ENCODE data around the gene PRSS57. TPM values are rescaled to one million over a fixed set of nuclear protein-coding genes. Genes with fewer than 3 reads are reported as not detected.

PRSS57 gene
- total and polyA plus RNA-seq, 2 of the 4 experiments (the other 2 are of a cell fraction): not detected

DNA sequence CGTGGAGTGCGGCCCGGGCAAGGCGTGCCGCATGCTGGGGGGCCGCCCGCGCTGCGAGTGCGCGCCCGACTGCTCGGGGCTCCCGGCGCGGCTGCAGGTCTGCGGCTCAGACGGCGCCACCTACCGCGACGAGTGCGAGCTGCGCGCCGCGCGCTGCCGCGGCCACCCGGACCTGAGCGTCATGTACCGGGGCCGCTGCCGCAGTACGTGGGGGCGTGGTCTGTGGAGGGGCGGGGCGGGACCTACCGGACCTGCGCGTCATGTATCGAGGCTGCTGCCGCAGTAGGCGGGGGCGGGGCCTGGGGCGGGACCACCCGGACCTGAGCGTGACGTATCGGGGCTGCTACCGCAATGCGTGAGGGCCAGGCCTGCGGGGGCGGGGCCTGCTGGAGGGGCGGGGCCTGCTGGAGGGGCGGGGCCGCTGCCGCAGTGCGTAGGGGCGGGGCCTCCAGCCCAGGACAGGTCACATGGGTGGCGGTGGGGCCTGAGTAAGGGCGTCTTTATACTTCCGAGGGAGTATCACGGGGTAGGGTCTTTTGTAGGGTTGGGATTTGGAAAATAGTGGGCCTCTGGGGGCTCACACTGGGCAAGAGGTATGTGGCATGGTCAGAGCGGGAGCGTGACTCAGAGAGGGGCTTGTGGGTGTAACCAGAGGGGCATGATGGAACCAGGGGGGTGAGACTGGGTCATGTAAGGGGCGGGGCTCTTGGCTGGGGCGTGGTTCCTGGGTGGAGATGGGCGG lies 14.8 kb downstream of the PRSS57 start:
- Histone ChIP-seq H4K5ac (ENCODE audit: low read depth, low read length) (peak overlapping the region; percentile 96), H3K14ac (replicated peaks; ENCODE audit: low read depth, low read length) (peak overlapping the region; percentile 10; the same call in 1 of the 2 replicates), H3K18ac (ENCODE audit: low read depth, low read length) (peak overlapping the region; percentile 96), H3K27me3 (ENCODE audit: control insufficient read depth, insufficient read depth, low read length) (no peaks in the 10 kb centered on the region), H3K23ac (ENCODE audit: low read depth, low read length) (no peak overlapping the region), H3K4me1 (ENCODE audit: control insufficient read depth, insufficient read depth, low read length) (peaks cover 18% of the 10 kb centered on the region), H2BK5ac (ENCODE audit: low read depth, low read length, poor library complexity, severe bottlenecking) (peak overlapping the region; percentile 86), H3K4me2 (ENCODE audit: low read depth, low read length) (peak overlapping the region; percentile 97), H3K4me3 (ENCODE audit: insufficient read depth, low read depth, low read length) (peak overlapping the region; percentile 72), H2BK15ac (ENCODE audit: low read depth, low read length) (peak overlapping the region; percentile 38; the same call in 1 of the 3 replicates), H3K79me1 (ENCODE audit: low read depth in 1 of 2, low read length in 2 of 2) (peaks cover 13 to 51% of the 10 kb centered on the region in 2 experiments; a peak in 3 of 4 replicates), H4K8ac (ENCODE audit: low read depth in 2 of 2, low read length in 2 of 2) (peak overlapping the region; percentile 62 to 95; a peak in 3 of 4 replicates), H3K9ac (ENCODE audit: low read depth, low read length) (peak overlapping the region; percentile 73), H3K9me3 (ENCODE audit: control insufficient read depth, insufficient read depth, low read length) (no peaks in the 10 kb centered on the region), H2AFZ (replicated peaks; ENCODE audit: low read length, poor library complexity) (peak overlapping the region; percentile 89), H2AK9ac (replicated peaks; ENCODE audit: low read depth, low read length, poor library complexity) (peak overlapping the region; percentile 96), H3K27ac (ENCODE audit: insufficient read depth, low read length) (peak overlapping the region; percentile 95), H4K20me1 (ENCODE audit: insufficient read depth, low read length) (peaks cover 18% of the 10 kb centered on the region), H3K36me3 (ENCODE audit: control insufficient read depth, insufficient read depth, low read length) (peaks cover 2% of the 10 kb centered on the region; the same call in 1 of the 2 replicates), H2BK120ac (ENCODE audit: low read depth, low read length) (peak overlapping the region; percentile 58; the same call in 1 of the 2 replicates), H3K4ac (ENCODE audit: low read depth, low read length) (peak overlapping the region; percentile 66), H4K91ac (ENCODE audit: insufficient read depth, low read depth, low read length) (peak overlapping the region; percentile 38), H3K9me1 (ENCODE audit: insufficient read depth, low read length) (peaks cover 12% of the 10 kb centered on the region), H2AK5ac (ENCODE audit: low read depth, low read length) (no peak overlapping the region), H2BK20ac (ENCODE audit: low read depth, low read length) (no peak overlapping the region; the same call in 1 of the 2 replicates), H3K56ac (ENCODE audit: extremely low read depth, insufficient read depth, low read length) (no peak overlapping the region)
- BruUV-seq (replicated peaks): no TSS peak
- dilution Hi-C loops (cut with HindIII; ENCODE audit: low sequenced_read_pairs, unreplicated experiment): no loop called here
- intact Hi-C loops (cut with micrococcal nuclease): no loop called here
- POLR2A ChIA-PET (ENCODE audit: unreplicated experiment): interaction anchor here (0.8 kb wide), 1 partner anchor 182 kb away, joined by 22 read pairs; no protein-coding TSS in a partner anchor
- peak; percentile 84 for ATAC-seq (ENCODE audit: low read depth)
- in situ Hi-C loops (cut with MboI; ENCODE audit: low sequenced_read_pairs): no loop called here
- peak; percentile 98 for DNase-seq
- CTCF ChIA-PET: no interaction called here
- 0% methylated on average over 19 of the region's 70 CpGs; no CpG with 5 or more reads in 1 of the 2 experiments for WGBS, 2 experiments (ENCODE audit: extremely low coverage in 2 of 2, insufficient read length in 1 of 2)
- TF ChIP-seq CHD1 (IDR thresholded peaks at IDR 0.05; ENCODE audit: low read depth, low read length) (no peak), RFX5 (IDR thresholded peaks at IDR 0.05; ENCODE audit: low read depth, low read length) (no peak), POLR2A (IDR thresholded peaks at IDR 0.05; ENCODE audit: low read depth, low read length) (peak; percentile 94), MAFK (IDR thresholded peaks at IDR 0.05; ENCODE audit: low read depth, low read length) (no peak), MXI1 (IDR thresholded peaks at IDR 0.05; ENCODE audit: borderline replicate concordance, low read depth, low read length) (no peak), CEBPB (IDR thresholded peaks at IDR 0.05; ENCODE audit: low read depth, low read length) (no peak), RAD21 (IDR thresholded peaks at IDR 0.05; ENCODE audit: low read length) (peak; percentile 40), BHLHE40 (IDR thresholded peaks at IDR 0.05; ENCODE audit: low read depth, low read length) (peak; percentile 45), MAZ (IDR thresholded peaks at IDR 0.05; ENCODE audit: borderline replicate concordance, low read depth, low read length) (peak; percentile 60; the same call in 1 of the 2 replicates), RCOR1 (IDR thresholded peaks at IDR 0.05; ENCODE audit: insufficient replicate concordance, low read length) (no peak), NFE2L2 (IDR thresholded peaks at IDR 0.05; ENCODE audit: low read depth, low read length) (no peak)
- TF ChIP-seq, protein P1, sequence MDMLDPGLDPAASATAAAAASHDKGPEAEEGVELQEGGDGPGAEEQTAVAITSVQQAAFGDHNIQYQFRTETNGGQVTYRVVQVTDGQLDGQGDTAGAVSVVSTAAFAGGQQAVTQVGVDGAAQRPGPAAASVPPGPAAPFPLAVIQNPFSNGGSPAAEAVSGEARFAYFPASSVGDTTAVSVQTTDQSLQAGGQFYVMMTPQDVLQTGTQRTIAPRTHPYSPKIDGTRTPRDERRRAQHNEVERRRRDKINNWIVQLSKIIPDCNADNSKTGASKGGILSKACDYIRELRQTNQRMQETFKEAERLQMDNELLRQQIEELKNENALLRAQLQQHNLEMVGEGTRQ (IDR thresholded peaks at IDR 0.05; ENCODE audit: low read depth, low read length): peak; percentile 79
- TF ChIP-seq, protein P2, sequence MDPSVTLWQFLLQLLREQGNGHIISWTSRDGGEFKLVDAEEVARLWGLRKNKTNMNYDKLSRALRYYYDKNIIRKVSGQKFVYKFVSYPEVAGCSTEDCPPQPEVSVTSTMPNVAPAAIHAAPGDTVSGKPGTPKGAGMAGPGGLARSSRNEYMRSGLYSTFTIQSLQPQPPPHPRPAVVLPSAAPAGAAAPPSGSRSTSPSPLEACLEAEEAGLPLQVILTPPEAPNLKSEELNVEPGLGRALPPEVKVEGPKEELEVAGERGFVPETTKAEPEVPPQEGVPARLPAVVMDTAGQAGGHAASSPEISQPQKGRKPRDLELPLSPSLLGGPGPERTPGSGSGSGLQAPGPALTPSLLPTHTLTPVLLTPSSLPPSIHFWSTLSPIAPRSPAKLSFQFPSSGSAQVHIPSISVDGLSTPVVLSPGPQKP (IDR thresholded peaks at IDR 0.05; ENCODE audit: borderline replicate concordance, low read depth, low read length): no peak
- TF ChIP-seq, protein P3, sequence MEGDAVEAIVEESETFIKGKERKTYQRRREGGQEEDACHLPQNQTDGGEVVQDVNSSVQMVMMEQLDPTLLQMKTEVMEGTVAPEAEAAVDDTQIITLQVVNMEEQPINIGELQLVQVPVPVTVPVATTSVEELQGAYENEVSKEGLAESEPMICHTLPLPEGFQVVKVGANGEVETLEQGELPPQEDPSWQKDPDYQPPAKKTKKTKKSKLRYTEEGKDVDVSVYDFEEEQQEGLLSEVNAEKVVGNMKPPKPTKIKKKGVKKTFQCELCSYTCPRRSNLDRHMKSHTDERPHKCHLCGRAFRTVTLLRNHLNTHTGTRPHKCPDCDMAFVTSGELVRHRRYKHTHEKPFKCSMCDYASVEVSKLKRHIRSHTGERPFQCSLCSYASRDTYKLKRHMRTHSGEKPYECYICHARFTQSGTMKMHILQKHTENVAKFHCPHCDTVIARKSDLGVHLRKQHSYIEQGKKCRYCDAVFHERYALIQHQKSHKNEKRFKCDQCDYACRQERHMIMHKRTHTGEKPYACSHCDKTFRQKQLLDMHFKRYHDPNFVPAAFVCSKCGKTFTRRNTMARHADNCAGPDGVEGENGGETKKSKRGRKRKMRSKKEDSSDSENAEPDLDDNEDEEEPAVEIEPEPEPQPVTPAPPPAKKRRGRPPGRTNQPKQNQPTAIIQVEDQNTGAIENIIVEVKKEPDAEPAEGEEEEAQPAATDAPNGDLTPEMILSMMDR (conservative IDR thresholded peaks at IDR 0.05; ENCODE audit: low read depth, low read length): peak; percentile 63

All from IMR-90 (cell line).